B cell (primary cell): ENCODE results near the gene NSDHL. TPM values are rescaled to one million over a fixed set of nuclear protein-coding genes. Genes with fewer than 3 reads are reported as not detected.
A peak's percentile ranks its signal among the peaks of the same experiment; 100 is the strongest.

ENCODE experiments used
- ATAC-seq: fragments of 200-7000 bp; cut with Tn5 transposase; one replicate; pipeline ENCODE4 v1.10.0; 2021; ENCODE audit warnings: low read depth, mild to moderate bottlenecking, moderate number of reproducible peaks, moderate library complexity
- CTCF ChIA-PET: fragments of 350-600 bp; sonication (Branson Sonifier 250); formaldehyde crosslinking; loops from one replicate; lab custom pipeline; 2021; ENCODE audit warnings: antibody characterized with exemption, inconsistent platforms; lab: Charles Lee
- POLR2A ChIA-PET: fragments of 350-600 bp; sonication (Branson Sonifier 250); formaldehyde crosslinking; loops from one replicate; lab custom pipeline; 2021; ENCODE audit warnings: antibody characterized with exemption; lab: Charles Lee
- DNase-seq: peaks from one replicate; pipeline ENCODE4 v3.0.0; 2013
- H2AFZ ChIP-seq: 2 replicates; pipeline ENCODE4 v1.6.1; 2012; ENCODE audit warnings: mild to moderate bottlenecking, low read depth, low read length; ENCODE audit not compliant: insufficient read depth, poor library complexity, severe bottlenecking
- H3K27ac ChIP-seq, 2 donors: 1 replicate in 1 of 2; 2 replicates in 1 of 2; pipeline ENCODE4 v1.5.1; 2012 to 2013; ENCODE audit warnings: low read length in 2 of 2, mild to moderate bottlenecking in 2 of 2, moderate library complexity in 1 of 2
- H3K27me3 ChIP-seq, 4 experiments: fragments of 200-600 bp in 1 of 4; sonication (generic) in 1 of 4; replicated peaks in 1 of 4; 1 replicate in 2 of 4; 2 replicates in 2 of 4; pipeline versions ENCODE4 v1.6.1 to v1.7.0; 2013 to 2016; ENCODE audit warnings: low read length in 3 of 4, mild to moderate bottlenecking in 2 of 4, mixed read lengths in 1 of 4, moderate library complexity in 1 of 4; ENCODE audit not compliant: insufficient read depth in 4 of 4, control insufficient read depth in 3 of 4; ENCODE audit errors: control extremely low read depth in 1 of 4
- H3K36me3 ChIP-seq, 2 experiments: replicated peaks in 1 of 2; 1 replicate in 1 of 2; 2 replicates in 1 of 2; pipeline versions ENCODE4 v1.6.1 to v1.7.1; 2013; ENCODE audit warnings: low read length in 1 of 2; ENCODE audit not compliant: insufficient read depth in 2 of 2, control insufficient read depth in 1 of 2; ENCODE audit errors: control extremely low read depth in 1 of 2, extremely low read depth in 1 of 2
- H3K4me1 ChIP-seq, 2 donors: fragments of 200-600 bp in 1 of 2; sonication (generic) in 1 of 2; 1 replicate in 1 of 2; 2 replicates in 1 of 2; pipeline versions ENCODE4 v1.5.1 to v1.6.1; 2013 to 2017; ENCODE audit warnings: low read length in 2 of 2; ENCODE audit not compliant: control insufficient read depth in 2 of 2, insufficient read depth in 2 of 2
- H3K4me2 ChIP-seq: replicated peaks from 2 replicates; pipeline ENCODE3; 2012; ENCODE audit warnings: mild to moderate bottlenecking, low read depth, low read length; ENCODE audit not compliant: poor library complexity, severe bottlenecking
- H3K4me3 ChIP-seq, 5 experiments: fragments of 200-600 bp in 1 of 5; sonication (generic) in 1 of 5; 1 replicate in 3 of 5; 2 replicates in 2 of 5; pipeline versions ENCODE4 v1.5.1 to v1.7.0; 2011 to 2016; ENCODE audit warnings: low read length in 4 of 5, mild to moderate bottlenecking in 4 of 5, low read depth in 2 of 5, control low read depth in 1 of 5, moderate library complexity in 1 of 5; ENCODE audit not compliant: insufficient read depth in 1 of 5; ENCODE audit errors: control extremely low read depth in 1 of 5, extremely low read depth in 1 of 5
- H3K79me2 ChIP-seq: fragments of 200-600 bp; sonication (generic); one replicate; pipeline ENCODE4 v1.6.0; 2016; ENCODE audit warnings: low read length; ENCODE audit not compliant: control insufficient read depth, insufficient read depth
- H3K9ac ChIP-seq: fragments of 200-600 bp; sonication (generic); 2 replicates; pipeline ENCODE4 v1.6.1; 2017; ENCODE audit warnings: mild to moderate bottlenecking, low read length, moderate library complexity
- H3K9me3 ChIP-seq, 3 donors: one replicate each; pipeline versions ENCODE4 v1.6.1 to v1.7.1; 2013; ENCODE audit warnings: low read length in 2 of 3; ENCODE audit not compliant: control insufficient read depth in 2 of 3, insufficient read depth in 1 of 3; ENCODE audit errors: control extremely low read depth in 1 of 3
- H4K20me1 ChIP-seq: 2 replicates; pipeline ENCODE4 v1.6.0; 2012; ENCODE audit warnings: mild to moderate bottlenecking, low read length; ENCODE audit not compliant: insufficient read depth, control insufficient read depth, poor library complexity, severe bottlenecking
- H3K27ac Mint-ChIP-seq: one replicate; pipeline ENCODE4 v1.8.0; 2021; ENCODE audit warnings: mixed read lengths
- H3K27me3 Mint-ChIP-seq: one replicate; pipeline ENCODE4 v1.8.0; 2021; ENCODE audit warnings: mixed read lengths
- H3K4me1 Mint-ChIP-seq: one replicate; pipeline ENCODE4 v1.8.0; 2021; ENCODE audit warnings: mixed read lengths
- H3K4me3 Mint-ChIP-seq: one replicate; pipeline ENCODE4 v1.8.0; 2021; ENCODE audit warnings: mixed read lengths
- H3K9me3 Mint-ChIP-seq: one replicate; pipeline ENCODE4 v1.8.0; 2022; ENCODE audit warnings: mixed read lengths; ENCODE audit not compliant: insufficient read depth
- CTCF ChIP-seq: fragments of 200-600 bp; IDR thresholded peaks from one replicate; pipeline ENCODE4 v1.8.0; 2022; ENCODE audit warnings: antibody characterized with exemption, mild to moderate bottlenecking
- EZH2 ChIP-seq: IDR thresholded peaks from 2 replicates; pipeline ENCODE4 v1.6.1; 2012; ENCODE audit warnings: borderline replicate concordance, low read depth, mild to moderate bottlenecking, moderate library complexity, low read length; ENCODE audit not compliant: insufficient read depth, poor library complexity, severe bottlenecking
- WGBS: methylation state at CpG from one replicate; pipeline ENCODE4 v1.1.5; 2013; ENCODE audit warnings: missing lambda C conversion rate; ENCODE audit not compliant: insufficient coverage; 5-methylcytosine and 5-hydroxymethylcytosine counted together
- intact Hi-C: fragments of 100-400 bp; cut with micrococcal nuclease; formaldehyde crosslinking; loops from one replicate; pipeline ENCODE4 v1.10.0; 2022
- polyA plus RNA-seq: library from polyadenylated mRNA; depleted of rRNA; stranded (reverse); fragments of >200 nt; gene quantifications from 2 replicates; pipeline ENCODE4 v1.2.3, GENCODE V29; 2012
- total RNA-seq, 2 donors: library from RNA; stranded (reverse); fragments of 120-200 nt in 1 of 2; gene quantifications; 1 replicate in 1 of 2; 2 replicates in 1 of 2; pipeline versions ENCODE4 v1.2.3 to v1.2.4, GENCODE V29; 2013 to 2022

NSDHL gene
- total and polyA plus RNA-seq, 2 donors (not counting 1 experiment from before 2014, with no cell fraction given), result 4.9 to 10.3 TPM

- H3K9me3 ChIP-seq, result no peaks in the 10 kb centered on the region
- Mint-ChIP-seq H3K9me3 (no peaks in the 10 kb centered on the region), H3K27ac (no peak within 1 kb of the TSS), H3K4me1 (peaks cover 3% of the 10 kb centered on the region), H3K4me3 (peak within 1 kb of the TSS; percentile 33), H3K27me3 (peaks cover 27% of the 10 kb centered on the region)
- no peak within 1 kb of the TSS for H2AFZ ChIP-seq
- ATAC-seq (no peak), DNase-seq (no peak)
- peaks cover 0 to 5% (median 0%) of the 10 kb centered on the region in 4 experiments for H3K27me3 ChIP-seq
- H3K36me3 ChIP-seq, result no peaks in the 10 kb centered on the region
- H3K4me2 ChIP-seq, result peak within 1 kb of the TSS; percentile 42
- TF ChIP-seq EZH2, result no peak
- no peak for TF ChIP-seq CTCF
- no peaks in the 10 kb centered on the region for H4K20me1 ChIP-seq
- no peak within 1 kb of the TSS for H3K27ac ChIP-seq
- H3K4me1 ChIP-seq, result no peaks in the 10 kb centered on the region
- CTCF ChIA-PET, result no interaction called here
- no peak within 1 kb of the TSS for H3K4me3 ChIP-seq
- no peaks in the 10 kb centered on the region for H3K79me2 ChIP-seq
- 15% methylated on average over 32 of the region's 64 CpGs for WGBS
- no peak within 1 kb of the TSS for H3K9ac ChIP-seq
- POLR2A ChIA-PET, result no interaction called here
- intact Hi-C loops, result no loop called here
These were observed 66.6 kb downstream of the NSDHL start, which contains the start of gene ZNF185 for GRCh38 chrX:152897222-152898131. ZNF185 (plus strand) TSS chrX:152898067; CDS start chrX:152914490, 16,423 bp downstream.

DNA sequence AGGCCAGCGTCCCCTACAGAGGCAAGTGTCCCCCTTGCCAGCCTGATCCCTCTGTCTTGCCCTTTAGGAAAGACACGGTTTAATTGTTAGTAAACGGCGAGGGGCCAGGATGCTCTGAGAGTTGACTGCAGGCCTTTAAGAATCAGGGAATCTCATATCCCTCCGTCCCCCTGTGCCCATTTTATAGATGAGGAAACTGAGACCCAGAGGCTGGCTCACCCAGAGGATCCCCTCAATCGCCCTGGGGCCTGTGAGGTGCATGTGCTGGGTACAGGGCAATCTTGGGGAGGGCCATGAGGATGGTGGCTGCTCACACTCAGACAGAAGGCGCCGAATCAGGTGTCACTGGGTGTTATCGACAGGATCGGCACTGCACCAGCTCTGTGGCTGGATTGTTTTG, 67.6 kb downstream of the NSDHL start:
- H3K9me3 ChIP-seq, result no peaks in the 10 kb centered on the region
- H3K27me3 ChIP-seq, result peaks cover 0 to 5% (median 0%) of the 10 kb centered on the region in 4 experiments
- H3K4me1 Mint-ChIP-seq, result peaks cover 3% of the 10 kb centered on the region
- no peaks in the 10 kb centered on the region for H3K79me2 ChIP-seq
- no peak overlapping the region for H3K4me3 ChIP-seq
- H3K4me1 ChIP-seq, result no peaks in the 10 kb centered on the region
- intact Hi-C loops, result no loop called here
- H4K20me1 ChIP-seq, result no peaks in the 10 kb centered on the region
- H3K36me3 ChIP-seq, result no peaks in the 10 kb centered on the region
- ChIA-PET POLR2A (no interaction called here), CTCF (no interaction called here)
- H3K9me3 Mint-ChIP-seq, result no peaks in the 10 kb centered on the region
- no peak for DNase-seq
- no peak overlapping the region for H3K27ac ChIP-seq
- TF ChIP-seq EZH2, result no peak
- TF ChIP-seq CTCF, result no peak
- no peak for ATAC-seq
- peaks cover 30% of the 10 kb centered on the region for H3K27me3 Mint-ChIP-seq
- H3K27ac Mint-ChIP-seq, result no peak overlapping the region
- no peak overlapping the region for H3K4me2 ChIP-seq
- WGBS, result 74% methylated on average over 4 of the region's 10 CpGs
- H2AFZ ChIP-seq, result no peak overlapping the region
- H3K9ac ChIP-seq, result no peak overlapping the region
- no peak overlapping the region for H3K4me3 Mint-ChIP-seq
